NCI-H128 (cell line): ENCODE measurements around the gene IRAK2.
"Not testable (repeated sequence)": the region's sequence is repeated elsewhere in the genome, so short reads cannot be mapped to it uniquely, and the experiment has no call there.

Experiments
- DNase-seq: peaks from one replicate; lab custom pipeline; 2025; ENCODE audit not compliant: unreplicated experiment; lab: John Stamatoyannopoulos, UW

The IRAK2 gene

GRCh38 chr3:10248984-10249748, 84.4 kb downstream of the IRAK2 start:
- no peak for DNase-seq

GRCh38 chr3:10249833-10250232, 85.1 kb downstream of the IRAK2 start:
- DNase-seq, result no peak

- no peak for DNase-seq
Observed at GRCh38 chr3:10251006-10251405, 86.3 kb downstream of the IRAK2 start.

- no peak for DNase-seq
Observed at GRCh38 chr3:10253731-10254130, 89.0 kb downstream of the IRAK2 start.

- DNase-seq, result no peak
Observed at GRCh38 chr3:10255835-10256234, 91.1 kb downstream of the IRAK2 start.

- DNase-seq, result no peak
Observed at GRCh38 chr3:10259036-10259435, 94.3 kb downstream of the IRAK2 start.

- no peak for DNase-seq
Observed at GRCh38 chr3:10259798-10260197, 95.1 kb downstream of the IRAK2 start.

- no peak for DNase-seq
Observed at GRCh38 chr3:10260211-10260701, 95.5 kb downstream of the IRAK2 start.

- DNase-seq, result no peak
Observed at GRCh38 chr3:10262027-10262426, 97.3 kb downstream of the IRAK2 start.

- no peak for DNase-seq
Observed at GRCh38 chr3:10263646-10264363, 99.1 kb downstream of the IRAK2 start.

GRCh38 chr3:10265833-10266232, 101.1 kb downstream of the IRAK2 start:
- no peak for DNase-seq

- DNase-seq, result not testable (repeated sequence)
Observed at GRCh38 chr3:10266936-10267335, 102.2 kb downstream of the IRAK2 start.

- DNase-seq, result no peak
Observed at GRCh38 chr3:10268116-10268515, 103.4 kb downstream of the IRAK2 start.

- no peak for DNase-seq
Observed at GRCh38 chr3:10268930-10269329, 104.2 kb downstream of the IRAK2 start.

GRCh38 chr3:10269443-10269842, 104.7 kb downstream of the IRAK2 start:
- no peak for DNase-seq

- not testable (repeated sequence) for DNase-seq
Observed at GRCh38 chr3:10272476-10272875, 107.8 kb downstream of the IRAK2 start.

- DNase-seq, result no peak
Observed at GRCh38 chr3:10272977-10273376, 108.3 kb downstream of the IRAK2 start.

GRCh38 chr3:10273702-10274305, 109.1 kb downstream of the IRAK2 start:
- DNase-seq, result no peak

- DNase-seq, result no peak
Observed at GRCh38 chr3:10274601-10275000, 109.9 kb downstream of the IRAK2 start.

GRCh38 chr3:10277115-10277625, 112.5 kb downstream of the IRAK2 start:
- DNase-seq, result no peak

GRCh38 chr3:10278501-10278900, 113.8 kb downstream of the IRAK2 start:
- no peak for DNase-seq
